Cardiac muscle cell (in vitro differentiated cells and primary cell): ENCODE results near the gene CRB3. TPM values are rescaled to one million over a fixed set of nuclear protein-coding genes. Genes with fewer than 3 reads are reported as not detected.

Experiments used
- DNase-seq, 2 donors: peaks; one replicate each; pipeline versions ENCODE4 v3.0.0 to v3.0.0-alpha.2; 2010 to 2017; ENCODE audit warnings: low read depth in 1 of 2, low spot score in 1 of 2
- H3K27ac ChIP-seq: fragments of 200-600 bp; sonication (generic); 2 replicates; pipeline ENCODE4 v1.5.1; 2016
- H3K27me3 ChIP-seq: fragments of 200-600 bp; sonication (generic); 2 replicates; pipeline ENCODE4 v1.6.0; 2016; ENCODE audit warnings: control low read depth
- H3K36me3 ChIP-seq: fragments of 200-600 bp; sonication (generic); 2 replicates; pipeline ENCODE4 v1.5.1; 2016; ENCODE audit warnings: control low read depth
- H3K4me1 ChIP-seq: fragments of 200-600 bp; sonication (generic); 2 replicates; pipeline ENCODE4 v1.8.1; 2017; ENCODE audit warnings: low read depth, mild to moderate bottlenecking, mixed run types
- H3K4me3 ChIP-seq: fragments of 200-600 bp; sonication (generic); 2 replicates; pipeline ENCODE4 v1.5.1; 2016; ENCODE audit warnings: mild to moderate bottlenecking
- H3K9me3 ChIP-seq: fragments of 200-600 bp; sonication (generic); 2 replicates; pipeline ENCODE4 v1.5.1; 2017; ENCODE audit warnings: low read depth, mild to moderate bottlenecking, control low read depth
- CTCF ChIP-seq: IDR thresholded peaks from 2 replicates; pipeline ENCODE4 v1.5.1; 2012; ENCODE audit warnings: low read depth, mild to moderate bottlenecking, low read length
- polyA plus RNA-seq: library from polyadenylated mRNA; unstranded; fragments of >200 nt; fragmentation: Nextera tagmentation; extraction: Ambion mirVana; gene quantifications from 2 replicates; pipeline ENCODE4 v1.2.1, GENCODE V29; 2016
- total RNA-seq: library from RNA; depleted of rRNA; stranded (reverse); fragments of >200 nt; gene quantifications from 2 replicates; pipeline ENCODE4 v1.2.3, GENCODE V29; 2016

The CRB3 gene, protein sequence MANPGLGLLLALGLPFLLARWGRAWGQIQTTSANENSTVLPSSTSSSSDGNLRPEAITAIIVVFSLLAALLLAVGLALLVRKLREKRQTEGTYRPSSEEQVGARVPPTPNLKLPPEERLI
- total RNA-seq (0.99 and 2.9 TPM in 2 replicates), polyA plus RNA-seq (1.1 and 2.6 TPM in 2 replicates)

DNA sequence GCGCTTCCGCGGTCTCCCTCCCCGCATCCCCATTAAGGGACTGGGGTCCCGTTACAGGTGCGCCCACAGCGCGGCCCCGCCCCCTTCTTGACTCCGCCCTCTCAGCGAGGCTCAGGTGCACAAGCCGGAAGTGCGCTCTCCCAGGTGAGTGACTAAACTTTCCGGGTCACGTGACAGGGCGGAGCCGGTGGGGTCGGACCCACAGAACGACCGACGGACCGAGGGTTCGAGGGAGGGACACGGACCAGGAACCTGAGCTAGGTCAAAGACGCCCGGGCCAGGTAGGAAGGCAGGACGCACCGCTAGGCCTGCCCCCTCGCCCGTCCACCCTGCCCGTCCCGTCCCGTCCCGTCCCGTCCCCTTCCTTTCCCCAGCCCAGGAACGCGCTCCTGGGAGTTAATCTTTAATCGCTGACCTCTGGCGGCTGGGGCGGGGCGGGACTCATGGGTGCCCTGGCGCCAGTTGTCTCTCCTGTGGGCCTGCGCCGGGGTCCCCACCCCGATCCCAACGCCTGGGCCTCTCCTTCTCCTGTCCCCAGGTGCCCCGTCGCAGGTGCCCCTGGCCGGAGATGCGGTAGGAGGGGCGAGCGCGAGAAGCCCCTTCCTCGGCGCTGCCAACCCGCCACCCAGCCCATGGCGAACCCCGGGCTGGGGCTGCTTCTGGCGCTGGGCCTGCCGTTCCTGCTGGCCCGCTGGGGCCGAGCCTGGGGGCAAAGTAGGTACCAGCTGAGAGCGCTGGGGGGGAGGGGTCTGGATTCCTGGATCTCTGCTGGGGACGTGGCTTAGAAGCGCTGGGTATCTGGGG, at the start of gene CRB3:
Gene CRB3 (plus strand): TSS at position 202 of the 804 bp plus-strand sequence. CDS start 431 bp downstream, at position 633.
- no peak for DNase-seq
- Histone ChIP-seq H3K36me3 (no peaks in the 10 kb centered on the region), H3K27me3 (peaks cover 48% of the 10 kb centered on the region), H3K9me3 (no peaks in the 10 kb centered on the region), H3K4me1 (no peaks in the 10 kb centered on the region), H3K4me3 (peak within 1 kb of the TSS; percentile 19), H3K27ac (no peak within 1 kb of the TSS)
- no peak for TF ChIP-seq CTCF

DNA sequence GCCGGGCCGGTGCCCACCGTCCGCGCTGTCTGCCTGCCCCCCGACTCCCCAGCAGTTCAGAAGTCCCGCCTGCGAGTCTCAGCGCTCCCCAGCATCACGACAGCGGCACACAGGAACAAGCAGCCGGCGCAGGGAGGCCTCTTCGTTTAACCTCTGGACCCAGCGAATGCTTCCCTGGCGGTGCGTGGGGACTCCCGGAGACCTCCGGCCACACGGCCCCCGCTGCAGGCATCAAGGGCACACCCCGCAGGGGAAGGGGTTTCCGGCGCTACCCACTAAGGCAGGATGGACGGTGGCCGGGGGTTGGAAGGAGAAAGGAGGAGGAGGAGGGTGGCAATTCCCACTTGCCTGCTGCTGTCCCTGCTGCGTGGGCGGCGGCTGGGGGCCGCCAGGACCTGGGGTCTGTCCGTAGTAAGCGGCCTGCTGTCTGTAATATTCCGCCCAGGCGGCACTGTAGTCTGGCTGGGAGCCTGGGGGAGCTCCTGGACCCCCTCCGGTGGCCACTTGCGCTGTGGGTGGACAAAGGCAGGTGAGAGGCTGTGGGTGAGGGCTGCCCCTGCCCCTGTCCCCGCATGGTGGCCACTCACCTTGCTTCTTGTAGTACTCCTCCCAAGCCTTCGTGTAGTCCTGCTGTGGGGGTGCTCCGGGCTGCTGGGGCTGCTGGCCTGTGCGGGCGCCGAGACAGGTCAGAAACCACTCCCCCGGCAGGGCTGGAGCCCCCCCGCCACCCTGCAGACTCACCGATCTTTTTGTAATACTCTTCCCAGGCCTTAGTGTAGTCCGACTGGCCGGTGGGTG, 49.1 kb upstream of the CRB3 start:
- no peak overlapping the region for H3K4me3 ChIP-seq
- no peaks in the 10 kb centered on the region for H3K4me1 ChIP-seq
- H3K36me3 ChIP-seq: peaks cover 52% of the 10 kb centered on the region
- TF ChIP-seq CTCF: no peak
- H3K9me3 ChIP-seq: no peaks in the 10 kb centered on the region
- H3K27me3 ChIP-seq: no peaks in the 10 kb centered on the region
- no peak overlapping the region for H3K27ac ChIP-seq
- no peak for DNase-seq

DNA sequence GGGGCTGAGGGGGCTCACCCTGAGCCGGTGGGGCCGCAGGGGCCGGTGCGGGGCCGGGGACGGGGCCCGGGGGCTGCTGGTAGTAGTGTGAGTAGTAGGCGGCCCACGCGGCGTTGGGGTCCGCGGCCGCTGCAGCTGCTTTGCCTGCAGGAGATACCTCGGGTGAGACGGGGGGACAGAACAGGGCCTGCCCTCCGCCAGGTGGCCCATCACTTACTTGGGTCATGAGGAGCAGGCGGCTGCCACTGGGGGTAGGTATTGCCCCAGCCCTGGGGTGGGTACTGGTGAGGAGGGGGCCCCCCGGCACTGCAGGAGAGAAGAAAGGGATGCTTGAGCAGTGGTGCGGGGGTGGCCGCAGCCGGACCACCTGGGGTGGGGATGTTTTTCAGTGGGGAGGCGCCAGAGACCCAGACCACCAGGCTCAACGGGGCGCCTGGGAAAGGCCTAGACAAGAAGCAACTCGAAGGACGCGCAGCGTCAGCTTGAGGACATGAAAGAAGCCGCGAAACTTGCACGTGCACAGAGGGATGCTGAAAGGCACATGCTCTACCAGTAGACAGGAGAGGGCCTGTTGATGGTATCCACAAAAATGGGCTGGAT, 48.4 kb upstream of the CRB3 start:
- no peak for TF ChIP-seq CTCF
- DNase-seq: no peak
- H3K36me3 ChIP-seq: peaks cover 59% of the 10 kb centered on the region

GRCh38 chr19:6416658-6417405, 47.2 kb upstream of the CRB3 start:
- H3K4me3 ChIP-seq: no peak overlapping the region
- no peak for DNase-seq
- H3K4me1 ChIP-seq: no peaks in the 10 kb centered on the region
- TF ChIP-seq CTCF: no peak
- no peaks in the 10 kb centered on the region for H3K9me3 ChIP-seq
- no peaks in the 10 kb centered on the region for H3K27me3 ChIP-seq
- peaks cover 63% of the 10 kb centered on the region for H3K36me3 ChIP-seq
- no peak overlapping the region for H3K27ac ChIP-seq

More for the DNA sequence above, 48.4 kb upstream of the CRB3 start:
- Histone ChIP-seq H3K9me3 (no peaks in the 10 kb centered on the region), H3K27me3 (no peaks in the 10 kb centered on the region), H3K4me3 (no peak overlapping the region), H3K27ac (no peak overlapping the region), H3K4me1 (no peaks in the 10 kb centered on the region)
